HG03060 (cell line): ENCODE data around the gene ZFYVE28.

Experiments used
- ATAC-seq: cut with Tn5 transposase; IDR thresholded peaks from one replicate; pipeline ENCODE4 v1.9.1; 2021; ENCODE audit warnings: low read depth, moderate number of reproducible peaks; ENCODE audit not compliant: unreplicated experiment

ZFYVE28 gene

DNA sequence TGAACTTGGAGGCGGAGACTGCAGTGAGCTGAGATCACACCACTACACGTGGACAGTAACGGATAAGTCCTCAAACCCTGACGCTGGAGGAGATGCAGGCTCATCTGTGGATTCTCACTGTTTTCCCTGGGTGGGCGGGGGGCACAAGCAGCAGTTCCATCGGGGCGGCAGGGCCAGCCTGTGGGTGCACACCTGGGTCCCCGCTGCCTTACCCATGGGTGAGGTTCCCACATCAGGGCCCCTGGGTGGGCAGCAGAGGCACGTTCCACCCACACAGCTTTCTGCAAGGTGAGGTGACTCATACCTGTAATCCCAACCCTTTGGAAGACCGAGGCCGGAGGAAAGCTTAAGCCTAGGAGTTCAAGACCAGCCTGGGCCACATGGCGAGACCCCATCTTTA, 100.0 kb downstream of the ZFYVE28 start:
- ATAC-seq, result no peak

DNA sequence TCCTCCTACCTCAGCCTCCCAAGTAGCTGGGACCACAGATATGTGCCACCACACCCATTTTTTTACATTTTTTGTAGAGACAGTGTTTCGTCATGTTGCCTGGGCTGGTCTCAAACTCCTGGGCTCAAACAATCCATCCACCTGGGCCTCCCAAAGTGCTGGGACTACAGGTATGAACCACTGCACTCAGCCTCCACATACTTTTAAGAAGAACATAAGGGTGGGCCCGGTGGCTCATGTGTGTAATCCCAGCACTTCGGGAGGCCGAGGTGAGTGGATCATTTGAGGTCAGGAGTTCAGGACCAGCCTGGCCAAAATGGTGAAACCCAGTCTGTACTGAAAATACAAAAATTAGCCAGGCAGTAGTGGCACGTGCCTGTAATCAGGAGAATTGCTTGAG, 105.1 kb downstream of the ZFYVE28 start:
- no peak for ATAC-seq

DNA sequence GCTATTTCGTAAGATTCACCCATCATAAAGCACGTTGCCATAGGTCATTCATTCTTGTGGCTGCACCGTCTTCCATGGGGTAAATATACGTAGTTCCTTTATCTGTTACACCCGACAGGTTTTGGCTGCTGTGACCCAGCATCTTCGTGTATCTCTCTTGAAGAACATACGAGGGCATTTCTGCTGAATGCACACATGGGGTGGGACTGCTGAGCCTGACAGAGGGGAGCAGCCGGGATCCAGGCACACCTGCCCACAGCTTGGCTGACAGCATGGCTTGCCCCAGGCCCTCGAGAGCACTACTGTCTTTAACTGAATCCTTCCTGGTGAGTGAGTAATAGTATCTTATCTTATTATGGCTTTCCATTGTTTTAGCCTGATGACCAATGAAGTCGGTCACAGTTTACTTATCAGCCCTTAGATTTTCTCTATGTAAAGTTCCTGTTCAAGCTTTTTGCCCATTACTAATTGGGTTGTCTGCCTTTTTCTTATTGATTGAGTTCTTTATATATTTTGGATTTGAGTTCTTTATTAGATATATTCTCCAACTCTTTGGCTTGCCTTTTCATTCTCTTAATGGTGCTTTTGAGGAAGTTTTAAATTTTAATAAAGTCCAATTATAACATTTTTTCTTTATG, 111.6 kb downstream of the ZFYVE28 start:
- no peak for ATAC-seq

DNA sequence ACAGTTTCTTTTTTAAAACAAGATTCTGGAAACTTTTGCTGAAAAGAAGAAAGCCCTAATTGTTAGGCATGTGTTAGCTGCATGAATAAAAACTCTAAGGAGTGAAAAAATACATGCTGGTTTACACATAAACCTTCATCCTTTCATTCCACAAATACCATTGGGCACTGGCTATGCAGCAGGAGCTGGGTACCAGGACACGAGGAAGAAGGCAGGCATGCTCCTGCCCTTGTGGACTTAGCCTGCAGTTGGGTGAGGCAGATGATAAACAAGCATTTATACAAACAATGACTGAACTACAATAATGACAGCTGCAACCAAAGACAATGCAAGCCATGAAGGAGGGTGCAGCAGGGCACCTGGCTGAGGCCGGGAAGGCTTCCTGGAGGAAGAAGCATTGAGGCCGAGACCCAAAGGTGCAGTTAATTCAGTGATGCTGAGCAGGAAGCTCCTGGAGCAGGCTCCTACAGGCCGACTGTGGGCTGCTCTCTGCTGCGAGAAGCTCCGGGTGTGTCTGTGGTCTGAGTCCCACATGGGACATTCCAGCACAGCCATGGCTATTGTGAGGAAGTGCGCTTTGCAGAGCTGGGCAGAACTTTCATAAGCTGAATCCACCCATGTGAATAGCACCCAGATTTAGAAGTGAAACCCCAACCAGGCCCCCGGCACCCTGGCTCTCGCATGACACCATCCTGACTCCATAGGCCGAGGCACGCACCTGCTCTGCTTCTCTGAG, 112.5 kb downstream of the ZFYVE28 start:
- no peak for ATAC-seq

DNA sequence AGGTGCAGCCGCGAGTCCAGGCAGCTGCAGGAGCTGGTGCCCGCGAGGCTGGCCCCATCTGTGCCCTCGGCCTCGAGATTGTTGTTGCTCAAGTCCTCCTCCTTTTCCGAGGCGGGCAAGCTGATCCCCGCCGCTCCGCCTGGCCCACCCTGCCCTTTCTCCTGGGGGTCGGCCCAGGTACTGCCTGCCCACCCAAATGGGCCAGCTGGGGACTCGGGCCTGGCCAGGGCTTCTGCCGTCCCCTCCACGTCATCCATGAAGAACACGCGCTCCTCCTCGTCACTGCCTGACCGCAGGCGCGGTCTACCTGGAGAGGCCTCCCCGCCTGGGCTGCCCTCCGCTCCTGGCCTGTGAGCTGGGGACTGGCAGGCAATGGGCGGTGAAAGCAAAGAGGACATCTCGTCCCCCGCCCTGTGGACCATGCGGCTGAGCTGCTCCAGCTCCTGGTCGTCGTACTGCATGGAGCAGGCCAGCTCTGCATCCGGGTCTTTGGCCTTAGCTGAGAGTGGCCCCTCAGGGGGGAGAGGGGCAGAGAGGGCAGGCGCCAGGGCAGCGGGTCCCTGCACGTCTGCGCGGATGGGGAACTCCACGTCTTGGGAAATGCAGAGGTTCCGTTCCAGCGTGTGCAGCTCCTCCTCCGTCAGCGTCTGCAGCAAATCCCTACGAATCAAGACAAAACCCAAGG, 113.4 kb downstream of the ZFYVE28 start:
- no peak for ATAC-seq

DNA sequence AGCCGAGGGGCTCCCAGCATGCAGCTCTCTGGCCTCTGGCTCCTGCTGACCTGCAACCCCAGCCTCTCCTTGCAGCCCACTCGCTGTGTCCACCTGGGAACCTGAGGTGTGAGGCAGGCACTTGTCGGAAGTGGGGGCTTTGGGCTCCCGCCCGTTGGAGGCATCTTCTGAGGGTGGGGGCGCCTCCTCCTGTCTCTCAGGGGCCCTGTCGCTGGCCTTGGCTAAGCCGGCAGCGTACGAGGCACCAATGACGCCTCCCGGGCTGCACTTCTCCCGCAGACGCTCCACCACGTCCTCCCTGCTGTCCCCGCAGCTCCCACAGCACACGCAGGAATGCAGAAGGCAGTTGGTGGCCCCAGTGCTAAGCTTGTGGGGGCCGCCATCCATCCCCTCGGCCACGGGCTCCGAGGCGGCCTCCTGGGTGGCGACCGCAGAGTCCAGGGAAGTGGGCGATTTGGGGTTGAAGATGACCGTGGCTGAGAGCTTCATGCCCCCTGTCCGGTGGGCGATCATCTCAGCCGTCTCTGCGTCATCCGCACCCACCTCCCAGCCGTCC, 114.0 kb downstream of the ZFYVE28 start:
- ATAC-seq, result no peak

DNA sequence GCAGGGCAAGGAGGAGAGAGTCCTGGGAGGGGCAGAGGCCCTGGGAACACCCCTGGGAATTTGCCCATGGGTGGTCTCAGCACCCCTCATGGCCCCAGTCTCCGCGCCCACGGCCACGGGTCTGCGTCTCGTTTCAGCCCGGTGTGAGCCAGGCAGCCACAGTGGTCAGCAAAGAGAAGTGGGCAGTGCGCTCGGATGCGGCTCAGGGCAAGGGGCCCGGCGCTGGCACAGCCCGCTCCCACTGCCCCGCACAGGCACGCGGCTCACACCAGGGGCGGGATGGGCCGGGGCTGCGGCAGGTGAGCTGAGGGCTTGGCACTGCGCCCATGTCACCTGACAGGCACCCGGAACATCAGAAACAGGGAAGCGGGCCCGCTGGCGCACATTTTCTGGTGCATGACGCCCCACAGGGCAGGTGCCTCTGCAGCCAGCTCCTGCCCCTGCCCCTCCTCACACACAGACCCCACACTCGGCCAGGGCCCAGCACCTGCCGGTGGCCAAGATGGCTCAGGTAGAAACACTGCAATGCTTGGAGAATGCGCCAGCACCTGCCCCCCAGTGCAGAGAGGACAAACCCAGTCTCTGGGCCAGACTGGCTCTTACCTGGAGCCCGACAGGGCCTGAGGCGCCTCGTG, 114.6 kb downstream of the ZFYVE28 start:
- ATAC-seq, result no peak

DNA sequence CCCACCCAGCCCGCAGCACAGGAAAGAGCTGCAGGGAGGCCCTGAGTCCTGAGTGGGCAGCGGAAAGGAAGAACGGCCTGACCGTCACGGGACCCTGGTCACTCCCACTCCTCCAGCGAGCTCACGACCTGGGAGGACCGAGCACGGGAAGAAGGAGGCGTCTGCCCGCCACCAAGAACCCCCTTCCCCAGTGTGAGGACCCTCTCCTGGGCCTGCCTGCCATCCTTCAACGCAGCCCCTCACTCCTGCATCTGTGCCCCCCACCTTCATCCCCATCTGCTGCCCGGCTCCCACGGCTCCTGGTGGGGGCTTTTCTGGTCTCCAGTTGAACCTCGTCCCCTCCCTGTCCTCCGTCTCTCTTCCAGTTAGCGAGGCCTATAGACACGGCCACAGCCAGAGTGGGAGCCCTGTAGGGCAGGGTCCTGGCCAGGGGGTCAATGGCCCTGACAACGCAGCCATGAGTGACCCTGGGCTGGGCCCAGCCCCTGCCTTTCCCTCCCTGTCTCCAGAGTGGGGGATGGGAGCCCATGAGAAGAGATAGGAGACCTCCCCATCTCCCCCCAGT, 115.2 kb downstream of the ZFYVE28 start:
- no peak for ATAC-seq

DNA sequence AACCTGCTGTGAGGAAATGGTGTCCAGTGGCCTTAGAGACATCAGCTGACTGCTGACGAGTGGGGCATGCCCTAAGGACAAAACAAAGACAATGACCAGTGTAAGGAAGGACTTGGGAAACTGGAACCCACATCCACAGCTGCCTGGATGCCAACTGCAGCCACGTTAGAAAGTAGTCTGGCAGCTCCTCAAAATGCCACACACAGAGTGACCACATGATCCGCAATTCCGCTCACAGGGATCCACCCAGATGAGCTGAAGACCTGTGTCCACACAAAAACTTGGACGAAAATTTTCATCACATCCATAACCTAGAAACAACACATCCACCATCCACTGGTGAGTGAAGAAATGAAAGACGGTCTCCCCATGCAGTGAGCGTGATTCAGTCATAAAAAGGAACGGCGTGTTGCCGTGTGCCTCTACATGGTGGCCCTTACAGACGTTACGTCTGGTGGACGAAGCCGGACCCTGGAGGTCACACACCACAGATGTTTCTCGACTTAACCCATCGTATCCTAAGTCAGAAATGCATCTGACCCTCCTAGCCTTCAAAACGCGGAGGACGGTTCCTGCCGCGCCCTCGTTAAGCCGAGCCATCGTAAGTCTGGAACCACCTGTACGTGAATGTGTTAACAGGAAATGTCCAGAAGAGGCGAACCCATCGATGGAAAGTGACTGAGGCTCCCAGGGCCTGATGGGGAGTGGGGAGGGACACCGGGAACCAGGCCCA, 115.9 kb downstream of the ZFYVE28 start:
- no peak for ATAC-seq

DNA sequence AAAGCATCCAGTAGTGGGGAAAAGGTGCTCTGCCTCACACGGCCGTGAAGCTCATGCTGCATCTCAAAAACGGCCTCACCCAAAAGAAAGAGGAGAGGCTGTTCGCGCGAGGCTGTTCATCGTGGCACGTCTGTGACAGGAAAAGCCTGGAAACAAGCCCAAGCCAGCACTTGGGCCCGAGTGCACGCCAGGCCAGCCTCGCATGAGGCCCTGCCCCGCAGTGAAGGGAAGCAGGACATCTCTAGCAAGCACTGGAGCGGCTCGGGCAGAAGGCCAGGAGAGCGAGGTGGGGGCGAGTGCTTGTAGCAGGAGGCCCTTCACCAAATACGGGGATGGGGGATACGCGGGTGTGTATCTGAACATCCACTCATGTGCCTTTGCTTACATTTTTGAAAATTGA, 116.6 kb downstream of the ZFYVE28 start:
- ATAC-seq, result no peak

DNA sequence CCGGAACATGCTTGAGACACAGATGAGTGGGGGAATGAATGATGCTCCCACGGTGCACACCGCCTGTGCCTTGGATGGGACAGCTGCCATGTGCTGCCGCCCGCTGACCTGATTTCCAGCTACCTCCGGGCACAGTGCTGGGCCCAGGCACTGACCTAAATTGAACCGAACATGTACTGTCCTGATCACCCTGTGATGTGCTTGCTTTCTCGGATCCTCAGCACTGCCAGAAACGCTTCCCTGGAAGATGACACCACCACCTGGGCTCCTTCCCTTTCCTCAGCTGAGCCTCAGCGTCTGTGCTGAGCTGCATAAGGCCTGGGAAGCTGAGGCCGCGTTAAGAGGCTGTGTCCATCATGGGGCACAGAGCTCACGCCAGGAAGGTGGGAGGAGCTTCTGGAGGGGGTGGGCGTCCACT, 117.2 kb downstream of the ZFYVE28 start:
- no peak for ATAC-seq

DNA sequence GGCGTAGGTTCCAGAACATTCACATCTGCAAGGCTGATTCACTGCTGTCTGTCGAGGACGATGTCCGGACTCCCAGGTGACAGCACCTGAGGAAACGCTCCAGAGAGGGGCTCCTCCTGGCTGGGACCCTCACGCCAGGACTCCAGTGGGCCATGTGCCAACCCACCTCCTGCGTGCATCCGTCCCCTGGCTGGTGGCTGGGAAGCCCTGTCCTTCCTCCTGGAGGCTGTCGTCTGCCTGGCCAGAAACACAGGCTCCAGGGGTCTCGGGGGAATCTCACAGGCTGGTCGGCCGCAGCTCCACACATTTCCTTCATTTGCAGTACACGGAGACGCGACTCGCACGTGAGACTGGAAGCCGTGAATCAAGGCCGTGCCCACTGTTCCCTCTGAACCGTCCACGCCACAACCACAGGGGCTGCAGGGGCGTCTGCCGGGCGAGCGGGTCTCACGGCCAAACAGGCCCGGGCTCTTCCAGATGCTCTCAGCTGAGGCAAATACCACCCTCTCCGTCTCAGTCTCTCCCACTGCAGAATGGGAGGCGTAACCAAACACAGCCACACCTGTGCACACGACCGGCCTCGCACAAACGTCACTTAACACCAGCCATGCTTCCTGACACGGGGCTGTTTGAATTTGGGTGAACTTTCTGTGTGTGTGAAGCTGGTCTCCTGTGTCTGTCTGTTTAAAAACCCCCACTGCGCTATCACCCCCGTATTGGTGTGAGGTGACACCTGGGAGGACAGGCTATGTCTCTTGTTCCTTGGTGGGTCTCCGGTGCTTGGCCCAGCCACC, 117.8 kb downstream of the ZFYVE28 start:
- ATAC-seq, result no peak

DNA sequence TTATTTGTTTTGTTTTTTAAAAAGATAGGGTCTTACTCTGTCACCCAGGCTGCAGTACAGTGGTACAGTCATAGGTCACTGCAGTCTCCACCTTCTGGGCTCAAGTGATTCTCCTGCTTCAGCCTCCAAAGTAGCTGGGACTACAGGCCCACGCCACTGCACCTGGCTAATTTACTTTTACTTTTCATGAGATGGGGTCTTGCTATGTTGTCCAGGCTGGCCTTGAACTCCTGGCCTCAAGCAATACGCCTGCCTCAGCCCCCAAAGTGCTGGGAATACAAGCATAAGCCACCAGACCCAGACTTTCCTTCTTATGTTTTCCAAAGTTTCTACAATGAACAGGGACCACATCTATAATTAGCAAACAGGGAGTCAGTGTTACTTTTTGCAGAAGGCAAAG, 118.7 kb downstream of the ZFYVE28 start:
- no peak for ATAC-seq

DNA sequence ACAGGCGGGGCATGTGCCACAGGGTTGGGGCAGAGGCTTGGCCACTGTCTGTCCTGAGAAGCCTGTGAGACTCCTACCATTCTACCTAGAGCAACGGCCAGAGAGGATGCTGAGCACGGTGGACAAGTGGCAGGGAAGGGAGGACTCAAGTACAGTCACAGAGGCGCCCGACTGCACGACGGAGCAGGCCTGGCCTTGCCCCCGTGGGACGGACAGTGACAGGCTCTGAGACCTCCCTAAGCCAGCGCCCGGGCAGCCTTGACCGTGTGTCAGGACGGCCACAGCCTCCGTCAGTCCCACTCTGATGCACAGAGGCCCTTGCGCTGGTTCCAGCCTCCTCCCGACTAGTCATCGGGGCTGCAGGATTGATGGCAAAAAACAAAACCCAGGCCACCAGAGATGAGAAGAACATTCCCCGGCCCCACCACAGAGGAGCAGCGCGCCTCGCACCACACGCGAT, 119.9 kb downstream of the ZFYVE28 start:
- no peak for ATAC-seq

DNA sequence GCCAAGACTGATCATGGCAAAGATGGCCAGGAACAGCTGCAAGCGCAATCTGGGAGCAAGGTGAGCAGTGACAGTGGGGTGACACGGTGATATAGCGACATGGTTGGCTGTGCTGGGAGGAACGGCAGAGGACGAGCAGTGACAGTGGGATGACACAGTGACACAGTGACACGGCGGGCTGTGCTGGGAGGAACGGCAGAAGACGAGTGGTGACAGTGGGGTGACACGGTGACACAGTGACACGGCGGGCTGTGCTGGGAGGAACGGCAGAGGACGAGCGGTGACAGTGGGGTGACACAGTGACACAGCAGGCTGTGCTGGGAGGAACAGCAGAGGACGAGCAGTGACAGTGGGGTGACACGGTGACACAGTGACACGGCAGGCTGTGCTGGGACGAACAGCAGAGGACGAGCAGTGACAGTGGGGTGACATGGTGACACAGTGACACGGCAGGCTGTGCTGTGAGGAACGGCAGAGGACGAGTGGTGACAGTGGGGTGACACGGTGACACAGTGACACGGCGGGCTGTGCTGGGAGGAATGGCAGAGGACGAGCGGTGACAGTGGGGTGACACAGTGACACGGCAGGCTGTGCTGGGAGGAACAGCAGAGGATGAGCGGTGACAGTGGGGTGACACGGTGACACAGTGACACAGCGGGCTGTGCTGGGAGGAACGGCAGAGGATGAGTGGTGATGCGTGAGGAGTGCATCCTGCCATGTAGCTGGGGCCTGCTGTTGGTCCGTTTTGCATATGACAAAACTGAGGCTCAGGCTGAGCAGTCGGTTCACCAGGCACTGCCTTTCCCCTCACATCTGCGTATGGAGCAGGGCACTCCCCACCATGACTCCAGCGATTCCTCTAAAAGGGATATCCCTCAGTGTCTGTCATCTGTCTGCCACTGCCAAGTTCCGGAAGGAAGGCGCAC, 120.6 kb downstream of the ZFYVE28 start:
- no peak for ATAC-seq

DNA sequence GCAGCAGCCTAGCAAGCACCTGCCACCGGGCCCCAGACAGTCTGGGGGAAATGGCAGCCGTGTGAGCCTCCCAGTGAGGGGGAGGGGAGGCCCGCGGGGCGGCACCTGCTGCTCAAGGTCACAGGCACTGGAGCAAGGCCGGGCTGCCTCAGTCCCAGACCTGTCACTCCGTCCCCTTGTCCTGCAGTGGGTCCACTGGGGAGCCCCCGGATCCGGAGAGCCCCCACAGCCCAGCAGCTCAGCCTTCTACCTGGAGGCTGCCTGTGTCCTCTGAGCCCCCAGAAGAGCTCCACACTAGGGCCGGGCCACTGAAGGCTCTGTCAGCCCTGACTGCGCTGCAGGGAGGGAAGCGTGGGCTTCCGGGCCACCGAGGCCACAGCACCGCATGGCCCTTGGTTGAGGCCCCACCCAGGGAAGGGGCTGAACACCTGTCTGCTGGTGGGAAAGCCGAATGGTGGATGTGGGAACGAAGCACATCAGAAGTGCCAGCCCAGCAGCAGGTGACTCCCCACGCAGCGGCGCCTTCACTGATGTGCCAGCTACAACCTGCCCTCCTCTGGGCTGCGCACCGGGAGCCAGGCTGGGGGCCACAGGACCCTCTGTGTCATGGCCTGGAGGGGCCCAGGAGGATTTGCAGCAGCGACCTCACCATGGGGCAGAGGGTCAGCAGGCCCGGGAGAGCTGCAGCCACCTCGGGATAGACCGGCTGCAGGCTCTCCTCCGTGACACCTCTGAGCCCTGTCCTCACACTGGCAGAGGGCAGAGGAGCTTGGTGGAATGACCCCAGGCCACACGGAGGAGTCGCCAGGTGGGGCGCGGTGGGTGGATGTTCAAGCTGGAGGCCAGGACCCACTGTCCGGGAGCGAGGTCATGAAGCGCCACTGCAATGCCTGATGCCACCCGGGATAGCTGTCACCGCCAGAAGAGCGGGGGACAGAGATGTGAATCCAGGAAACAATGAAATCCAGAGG, 121.5 kb downstream of the ZFYVE28 start:
- no peak for ATAC-seq

DNA sequence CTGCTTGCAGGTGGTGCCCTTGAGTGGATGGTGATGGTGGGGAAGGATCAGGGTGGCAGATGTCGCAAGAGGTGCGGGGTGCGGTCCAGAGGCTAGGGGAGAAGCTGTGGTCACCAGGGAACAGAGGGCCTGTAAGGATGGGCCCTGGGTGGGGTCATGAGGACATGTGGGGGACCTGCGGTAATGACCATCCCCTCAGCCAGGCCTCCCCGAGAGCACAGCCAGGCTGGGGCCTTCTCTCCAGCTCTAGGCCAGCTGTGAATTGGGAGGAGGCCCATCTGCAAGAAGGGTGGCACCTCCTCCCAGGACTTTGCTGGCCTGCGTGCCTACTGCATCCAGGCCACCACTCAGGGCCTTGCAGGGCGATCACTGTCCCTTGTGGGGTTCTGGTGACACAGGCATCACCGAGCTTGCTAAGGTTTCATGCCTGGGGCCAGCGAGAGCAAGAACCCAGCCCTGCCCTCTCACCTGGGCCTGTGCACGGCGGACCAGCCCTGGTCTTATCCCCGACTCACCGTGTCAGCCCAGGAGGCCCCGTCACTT, 122.5 kb downstream of the ZFYVE28 start:
- ATAC-seq, result no peak
